OCI-LY1 (cell line): ENCODE results near the gene SELPLG.
"Not testable (repeated sequence)": the region's sequence is repeated elsewhere in the genome, so short reads cannot be mapped to it uniquely, and the experiment has no call there.

Experiments
- H2AFZ ChIP-seq: fragments of 200-600 bp; sonication (generic), shearing (Covaris generic); 2 replicates; pipeline ENCODE4 v1.6.0; 2014; ENCODE audit warnings: antibody characterized with exemption, mild to moderate bottlenecking, low read length
- H3F3A ChIP-seq: fragments of 200-600 bp; sonication (generic), shearing (Covaris generic); 2 replicates; pipeline ENCODE4 v1.6.0; 2014; ENCODE audit warnings: mild to moderate bottlenecking, antibody characterized with exemption, low read length, moderate library complexity; ENCODE audit not compliant: insufficient read depth
- H3K27ac ChIP-seq: fragments of 200-600 bp; sonication (generic); 2 replicates; pipeline ENCODE4 v1.5.1; 2014; ENCODE audit warnings: low read length, mixed run types, mild to moderate bottlenecking, low read depth; ENCODE audit not compliant: poor library complexity, severe bottlenecking
- H3K27me3 ChIP-seq: fragments of 200-600 bp; sonication (generic); 2 replicates; pipeline ENCODE4 v1.6.0; 2014; ENCODE audit warnings: antibody characterized with exemption, mild to moderate bottlenecking, low read length, moderate library complexity; ENCODE audit not compliant: insufficient read depth
- H3K36me3 ChIP-seq: fragments of 200-600 bp; sonication (generic); 2 replicates; pipeline ENCODE4 v1.6.1; 2014; ENCODE audit warnings: mild to moderate bottlenecking, antibody characterized with exemption, low read length, moderate library complexity, mixed read lengths; ENCODE audit not compliant: insufficient read depth
- H3K4me1 ChIP-seq: fragments of 200-600 bp; sonication (generic); 2 replicates; pipeline ENCODE4 v1.5.1; 2014; ENCODE audit warnings: mild to moderate bottlenecking, low read length, moderate library complexity; ENCODE audit not compliant: insufficient read depth, severe bottlenecking
- H3K4me2 ChIP-seq: fragments of 200-600 bp; sonication (generic), shearing (Covaris generic); 2 replicates; pipeline ENCODE4 v1.6.1; 2014; ENCODE audit warnings: low read length
- H3K4me3 ChIP-seq: fragments of 200-600 bp; sonication (generic); 2 replicates; pipeline ENCODE4 v1.5.1; 2014; ENCODE audit warnings: low read length, low read depth, mild to moderate bottlenecking, mixed read lengths; ENCODE audit not compliant: poor library complexity, severe bottlenecking
- H3K79me2 ChIP-seq: fragments of 200-600 bp; shearing (Covaris generic); 2 replicates; pipeline ENCODE4 v1.6.1; 2016; ENCODE audit warnings: mixed run types, low read length, mixed read lengths; ENCODE audit not compliant: insufficient read depth
- H3K9ac ChIP-seq: fragments of 200-600 bp; sonication (generic), shearing (Covaris generic); 2 replicates; pipeline ENCODE4 v1.6.1; 2014; ENCODE audit warnings: mild to moderate bottlenecking, low read length, mixed read lengths
- H3K9me2 ChIP-seq: fragments of 200-600 bp; sonication (generic), shearing (Covaris generic); 2 replicates; pipeline ENCODE4 v1.6.1; 2014; ENCODE audit warnings: low read depth, mild to moderate bottlenecking, low read length, mixed read lengths
- H3K9me3 ChIP-seq: fragments of 200-600 bp; shearing (Covaris generic); 2 replicates; pipeline ENCODE4 v1.6.1; 2014; ENCODE audit warnings: low read length, mixed read lengths
- H4K20me1 ChIP-seq: fragments of 200-600 bp; sonication (generic), shearing (Covaris generic); 2 replicates; pipeline ENCODE4 v1.6.0; 2016; ENCODE audit warnings: mild to moderate bottlenecking, low read length; ENCODE audit not compliant: insufficient read depth
- CTCF ChIP-seq: fragments of 200-600 bp; sonication (generic), shearing (Covaris generic); IDR thresholded peaks from 2 replicates; pipeline ENCODE4 v1.5.1; 2017; ENCODE audit warnings: mild to moderate bottlenecking, antibody characterized with exemption, low read length, moderate library complexity, mixed read lengths
- EZH2 ChIP-seq: fragments of 200-600 bp; sonication (generic), shearing (Covaris generic); IDR thresholded peaks from 2 replicates; pipeline ENCODE4 v1.8.0; 2017; ENCODE audit warnings: borderline replicate concordance, mixed run types, mild to moderate bottlenecking, antibody characterized with exemption, low read length, moderate library complexity, mixed read lengths

SELPLG gene

GRCh38 chr12:108635201-108635996, 1.7 kb upstream of the SELPLG start:
- Histone ChIP-seq H2AFZ (no peak overlapping the region), H3K4me2 (peak overlapping the region; percentile 86), H3K27me3 (no peaks in the 10 kb centered on the region), H3K79me2 (no peaks in the 10 kb centered on the region), H3K4me3 (peak overlapping the region; percentile 86), H3K9ac (peak overlapping the region; percentile 95), H3K9me3 (no peaks in the 10 kb centered on the region), H3K27ac (peak overlapping the region; percentile 100), H3K4me1 (peaks cover 89% of the 10 kb centered on the region), H3K9me2 (no peaks in the 10 kb centered on the region), H3K36me3 (peaks cover 7% of the 10 kb centered on the region; the same call in 1 of the 2 replicates), H4K20me1 (no peaks in the 10 kb centered on the region), H3F3A (peaks cover 8% of the 10 kb centered on the region; the same call in 1 of the 2 replicates)
- TF ChIP-seq EZH2 (no peak), CTCF (no peak)

GRCh38 chr12:108634341-108634751, 652 bp upstream of the SELPLG start:
- peak overlapping the region; percentile 86 for H3K4me3 ChIP-seq
- peaks cover 79% of the 10 kb centered on the region for H3K4me1 ChIP-seq
- TF ChIP-seq EZH2 (no peak), CTCF (no peak)

GRCh38 chr12:108633081-108633533, 587 bp downstream of the SELPLG start:
- Histone ChIP-seq H3K9me2 (no peaks in the 10 kb centered on the region), H3K36me3 (no peaks in the 10 kb centered on the region; the same call in 1 of the 2 replicates), H3K9me3 (no peaks in the 10 kb centered on the region), H3F3A (peaks cover 8% of the 10 kb centered on the region; the same call in 1 of the 2 replicates), H3K4me1 (peaks cover 75% of the 10 kb centered on the region), H4K20me1 (no peaks in the 10 kb centered on the region), H2AFZ (no peak overlapping the region), H3K27ac (peak overlapping the region; percentile 100), H3K27me3 (no peaks in the 10 kb centered on the region), H3K4me2 (peak overlapping the region; percentile 86), H3K79me2 (no peaks in the 10 kb centered on the region), H3K4me3 (peak overlapping the region; percentile 44), H3K9ac (peak overlapping the region; percentile 72)
- TF ChIP-seq CTCF (no peak), EZH2 (no peak)

More at GRCh38 chr12:108634341-108634751, 652 bp upstream of the SELPLG start:
- Histone ChIP-seq H3F3A (peaks cover 8% of the 10 kb centered on the region; the same call in 1 of the 2 replicates), H3K9me3 (no peaks in the 10 kb centered on the region), H3K36me3 (peaks cover 7% of the 10 kb centered on the region; the same call in 1 of the 2 replicates), H3K9ac (peak overlapping the region; percentile 72), H3K79me2 (no peaks in the 10 kb centered on the region), H2AFZ (no peak overlapping the region), H3K27ac (peak overlapping the region; percentile 100), H3K4me2 (peak overlapping the region; percentile 86), H3K27me3 (no peaks in the 10 kb centered on the region), H4K20me1 (no peaks in the 10 kb centered on the region), H3K9me2 (no peaks in the 10 kb centered on the region)

GRCh38 chr12:108631261-108631660, 2.4 kb downstream of the SELPLG start:
- not testable (repeated sequence) for H4K20me1 ChIP-seq, H3K79me2 ChIP-seq, H3F3A ChIP-seq, H3K9me2 ChIP-seq, H3K27me3 ChIP-seq, H2AFZ ChIP-seq, H3K36me3 ChIP-seq, H3K4me3 ChIP-seq, H3K9me3 ChIP-seq
- H3K9ac ChIP-seq = peak overlapping the region; percentile 63; the same call in 1 of the 2 replicates
- H3K4me2 ChIP-seq = peak overlapping the region; percentile 86; the same call in 1 of the 2 replicates
- peak overlapping the region; percentile 100 for H3K27ac ChIP-seq
- peaks cover 59% of the 10 kb centered on the region for H3K4me1 ChIP-seq
